ENCODE results near the gene RNF7.
"Not testable (repeated sequence)": the region's sequence is repeated elsewhere in the genome, so short reads cannot be mapped to it uniquely, and the experiment has no call there.

RNF7 gene

DNA sequence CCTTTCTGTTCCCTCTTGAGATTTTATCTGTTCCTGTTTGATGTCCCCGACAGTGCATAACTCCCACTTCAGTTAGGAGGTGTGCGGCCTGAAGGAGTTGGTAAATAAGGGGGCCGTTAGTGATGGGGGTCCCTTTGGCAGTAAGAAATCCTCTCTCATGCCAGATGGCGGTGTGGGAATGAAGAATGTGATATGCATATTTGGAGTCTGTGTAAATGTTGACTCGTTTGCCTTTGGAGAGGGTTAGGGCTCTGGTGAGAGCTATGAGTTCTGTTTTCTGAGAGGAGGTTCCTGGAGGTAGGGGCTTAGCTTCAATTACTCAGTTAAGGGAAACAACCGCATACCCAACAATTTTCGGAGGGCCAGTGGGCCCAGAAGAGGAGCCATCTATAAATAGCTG is 38.8 kb upstream of the RNF7 start:
- Histone ChIP-seq H4K20me1 (ENCODE audit: insufficient read depth, low read length) (no peaks in the 10 kb centered on the region), H3K9me2 (replicated peaks; ENCODE audit: insufficient read depth, low read length) (no peaks in the 10 kb centered on the region), H3K4me2 (ENCODE audit: low read depth, low read length) (no peak overlapping the region), H3K27me3 (replicated peaks; ENCODE audit: insufficient read depth, low read length) (no peaks in the 10 kb centered on the region), H2AFZ (ENCODE audit: low read length) (no peak overlapping the region), H3K4me1 (ENCODE audit: low read length) (no peaks in the 10 kb centered on the region), H3K4me3 (ENCODE audit: low read length) (no peak overlapping the region), H3K27ac (ENCODE audit: low read length) (no peak overlapping the region), H3K36me3 (replicated peaks; ENCODE audit: insufficient read depth, low read length) (no peaks in the 10 kb centered on the region), H3K9ac (ENCODE audit: low read length) (no peak overlapping the region), H3K79me2 (ENCODE audit: low read length) (no peaks in the 10 kb centered on the region), H3F3A (ENCODE audit: insufficient read depth, low read length) (no peaks in the 10 kb centered on the region), H3K9me3 (replicated peaks; ENCODE audit: insufficient read depth, low read length) (no peaks in the 10 kb centered on the region)
- TF ChIP-seq, protein P1, sequence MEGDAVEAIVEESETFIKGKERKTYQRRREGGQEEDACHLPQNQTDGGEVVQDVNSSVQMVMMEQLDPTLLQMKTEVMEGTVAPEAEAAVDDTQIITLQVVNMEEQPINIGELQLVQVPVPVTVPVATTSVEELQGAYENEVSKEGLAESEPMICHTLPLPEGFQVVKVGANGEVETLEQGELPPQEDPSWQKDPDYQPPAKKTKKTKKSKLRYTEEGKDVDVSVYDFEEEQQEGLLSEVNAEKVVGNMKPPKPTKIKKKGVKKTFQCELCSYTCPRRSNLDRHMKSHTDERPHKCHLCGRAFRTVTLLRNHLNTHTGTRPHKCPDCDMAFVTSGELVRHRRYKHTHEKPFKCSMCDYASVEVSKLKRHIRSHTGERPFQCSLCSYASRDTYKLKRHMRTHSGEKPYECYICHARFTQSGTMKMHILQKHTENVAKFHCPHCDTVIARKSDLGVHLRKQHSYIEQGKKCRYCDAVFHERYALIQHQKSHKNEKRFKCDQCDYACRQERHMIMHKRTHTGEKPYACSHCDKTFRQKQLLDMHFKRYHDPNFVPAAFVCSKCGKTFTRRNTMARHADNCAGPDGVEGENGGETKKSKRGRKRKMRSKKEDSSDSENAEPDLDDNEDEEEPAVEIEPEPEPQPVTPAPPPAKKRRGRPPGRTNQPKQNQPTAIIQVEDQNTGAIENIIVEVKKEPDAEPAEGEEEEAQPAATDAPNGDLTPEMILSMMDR (IDR thresholded peaks at IDR 0.05; ENCODE audit: low read length): no peak
- TF ChIP-seq EZH2phosphoT487 (IDR thresholded peaks at IDR 0.05; ENCODE audit: low read length): no peak
- no peak for TF ChIP-seq EZH2 (optimal IDR thresholded peaks at IDR 0.05; ENCODE audit: low read depth, low read length)
- DNase-seq: no peak

DNA sequence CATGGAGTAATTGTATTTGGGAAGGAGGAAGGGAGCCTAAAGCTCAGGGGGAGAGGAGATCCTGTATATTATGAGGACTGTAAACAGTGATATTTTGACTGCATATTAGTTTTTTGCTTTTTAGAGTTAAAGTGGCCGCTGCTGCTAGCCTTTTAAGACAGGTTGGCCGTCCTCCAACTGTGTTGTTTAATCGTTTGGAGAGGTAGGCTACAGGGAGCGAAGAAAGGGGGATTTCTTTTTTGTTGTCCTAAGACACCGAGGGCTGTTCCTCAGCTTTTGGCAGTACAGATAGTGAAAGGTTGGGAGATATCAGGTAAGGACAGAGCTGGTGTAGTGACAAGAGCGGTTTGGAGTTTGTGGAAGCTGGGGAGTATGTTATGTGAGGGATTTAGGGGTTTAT is 38.2 kb upstream of the RNF7 start:
- Histone ChIP-seq H2AFZ (ENCODE audit: low read length) (no peak overlapping the region), H3K27ac (ENCODE audit: low read length) (no peak overlapping the region), H3K9ac (ENCODE audit: low read length) (no peak overlapping the region), H4K20me1 (ENCODE audit: insufficient read depth, low read length) (no peaks in the 10 kb centered on the region), H3K27me3 (replicated peaks; ENCODE audit: insufficient read depth, low read length) (no peaks in the 10 kb centered on the region), H3K79me2 (ENCODE audit: low read length) (no peaks in the 10 kb centered on the region), H3K4me2 (ENCODE audit: low read depth, low read length) (no peak overlapping the region), H3F3A (ENCODE audit: insufficient read depth, low read length) (no peaks in the 10 kb centered on the region), H3K4me1 (ENCODE audit: low read length) (no peaks in the 10 kb centered on the region), H3K4me3 (ENCODE audit: low read length) (no peak overlapping the region), H3K36me3 (replicated peaks; ENCODE audit: insufficient read depth, low read length) (no peaks in the 10 kb centered on the region), H3K9me2 (replicated peaks; ENCODE audit: insufficient read depth, low read length) (no peaks in the 10 kb centered on the region), H3K9me3 (replicated peaks; ENCODE audit: insufficient read depth, low read length) (no peaks in the 10 kb centered on the region)
- TF ChIP-seq EZH2phosphoT487 (IDR thresholded peaks at IDR 0.05; ENCODE audit: low read length) (no peak), EZH2 (optimal IDR thresholded peaks at IDR 0.05; ENCODE audit: low read depth, low read length) (no peak)
- TF ChIP-seq, protein P1 (IDR thresholded peaks at IDR 0.05; ENCODE audit: low read length): no peak
- DNase-seq: no peak

DNA sequence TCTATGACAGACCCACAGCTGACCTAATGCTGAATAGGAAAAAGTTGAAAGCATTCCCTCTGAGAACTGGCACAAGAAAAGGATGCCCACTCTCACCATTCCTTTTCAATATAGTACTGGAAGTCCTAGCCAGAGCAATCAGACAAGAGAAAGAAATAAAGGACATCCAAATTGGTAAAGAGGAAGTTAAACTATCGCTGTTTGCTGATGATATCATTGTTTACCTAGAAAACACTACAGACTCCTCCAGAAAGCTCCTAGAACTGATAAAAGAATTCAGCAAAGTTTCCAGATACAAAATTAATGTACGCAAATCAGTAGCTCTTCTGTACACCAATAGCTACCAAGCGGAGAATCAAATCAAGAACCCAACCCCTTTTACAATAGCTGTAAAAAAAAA is 34.7 kb upstream of the RNF7 start:
- H3K9ac ChIP-seq (ENCODE audit: low read length); H3F3A ChIP-seq (ENCODE audit: insufficient read depth, low read length); DNase-seq; H3K4me3 ChIP-seq (ENCODE audit: low read length); H4K20me1 ChIP-seq (ENCODE audit: insufficient read depth, low read length); H3K4me2 ChIP-seq (ENCODE audit: low read depth, low read length); H3K4me1 ChIP-seq (ENCODE audit: low read length); H3K9me2 ChIP-seq (replicated peaks; ENCODE audit: insufficient read depth, low read length); H3K36me3 ChIP-seq (replicated peaks; ENCODE audit: insufficient read depth, low read length); H2AFZ ChIP-seq (ENCODE audit: low read length); H3K79me2 ChIP-seq (ENCODE audit: low read length); H3K27me3 ChIP-seq (replicated peaks; ENCODE audit: insufficient read depth, low read length); H3K9me3 ChIP-seq (replicated peaks; ENCODE audit: insufficient read depth, low read length); H3K27ac ChIP-seq (ENCODE audit: low read length): not testable (repeated sequence)

DNA sequence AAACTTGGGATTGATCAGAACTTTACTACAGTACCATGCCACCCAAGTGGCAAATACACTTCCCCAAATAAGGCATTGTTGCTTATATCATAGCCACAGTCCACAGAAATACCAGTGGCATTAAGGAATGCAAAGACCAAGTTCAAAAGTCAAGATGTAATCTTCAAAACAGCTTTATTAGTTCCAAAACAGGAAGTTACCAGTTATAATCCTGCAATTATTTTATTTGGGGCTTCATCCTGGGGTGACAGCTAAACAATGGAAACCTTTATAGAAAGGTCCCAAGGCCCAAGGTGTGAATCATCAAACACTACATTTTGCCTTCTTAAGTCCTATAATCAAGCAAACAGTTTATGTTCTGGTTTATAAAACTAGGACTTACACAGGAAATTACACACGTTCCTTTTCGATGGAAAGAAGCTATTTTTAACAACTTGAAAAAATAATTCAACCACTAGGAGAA is 30.3 kb upstream of the RNF7 start:
- Histone ChIP-seq H3K9ac (ENCODE audit: low read length) (no peak overlapping the region), H2AFZ (ENCODE audit: low read length) (no peak overlapping the region), H3K4me1 (ENCODE audit: low read length) (no peaks in the 10 kb centered on the region), H3K27ac (ENCODE audit: low read length) (no peak overlapping the region), H3K4me2 (ENCODE audit: low read depth, low read length) (no peak overlapping the region), H4K20me1 (ENCODE audit: insufficient read depth, low read length) (no peaks in the 10 kb centered on the region), H3F3A (ENCODE audit: insufficient read depth, low read length) (no peaks in the 10 kb centered on the region), H3K79me2 (ENCODE audit: low read length) (no peaks in the 10 kb centered on the region), H3K4me3 (ENCODE audit: low read length) (no peak overlapping the region), H3K36me3 (replicated peaks; ENCODE audit: insufficient read depth, low read length) (no peaks in the 10 kb centered on the region), H3K27me3 (replicated peaks; ENCODE audit: insufficient read depth, low read length) (no peaks in the 10 kb centered on the region), H3K9me2 (replicated peaks; ENCODE audit: insufficient read depth, low read length) (no peaks in the 10 kb centered on the region), H3K9me3 (replicated peaks; ENCODE audit: insufficient read depth, low read length) (no peaks in the 10 kb centered on the region)
- TF ChIP-seq EZH2 (optimal IDR thresholded peaks at IDR 0.05; ENCODE audit: low read depth, low read length) (no peak), EZH2phosphoT487 (IDR thresholded peaks at IDR 0.05; ENCODE audit: low read length) (no peak)
- TF ChIP-seq, protein P1 (IDR thresholded peaks at IDR 0.05; ENCODE audit: low read length): no peak
- no peak for DNase-seq
